Nephron progenitor cell (in vitro differentiated cells): ENCODE results near the gene MORC2.

Experiments
- DNase-seq: peaks from one replicate; pipeline ENCODE4 v3.0.0; 2021
- H3K27ac Mint-ChIP-seq: 2 replicates; pipeline ENCODE4 v1.8.0; 2021; ENCODE audit warnings: mild to moderate bottlenecking, moderate library complexity, mixed read lengths
- H3K27me3 Mint-ChIP-seq: 2 replicates; pipeline ENCODE4 v1.8.0; 2021; ENCODE audit warnings: mild to moderate bottlenecking, low read depth, mixed read lengths; ENCODE audit not compliant: poor library complexity
- H3K36me3 Mint-ChIP-seq: 2 replicates; pipeline ENCODE4 v1.8.0; 2021; ENCODE audit warnings: low read depth, mixed read lengths
- H3K4me1 Mint-ChIP-seq: 2 replicates; pipeline ENCODE4 v1.8.0; 2021; ENCODE audit warnings: mixed read lengths
- H3K4me3 Mint-ChIP-seq: 2 replicates; pipeline ENCODE4 v1.8.0; 2021; ENCODE audit warnings: mild to moderate bottlenecking, moderate library complexity, mixed read lengths
- H3K9me3 Mint-ChIP-seq: 2 replicates; pipeline ENCODE4 v1.8.0; 2021; ENCODE audit warnings: mild to moderate bottlenecking, moderate library complexity, mixed read lengths
- CTCF ChIP-seq: fragments of 200-600 bp; sonication (generic); IDR thresholded peaks from 2 replicates; pipeline ENCODE4 v1.5.0; 2021; ENCODE audit warnings: antibody characterized with exemption

MORC2 gene

DNA sequence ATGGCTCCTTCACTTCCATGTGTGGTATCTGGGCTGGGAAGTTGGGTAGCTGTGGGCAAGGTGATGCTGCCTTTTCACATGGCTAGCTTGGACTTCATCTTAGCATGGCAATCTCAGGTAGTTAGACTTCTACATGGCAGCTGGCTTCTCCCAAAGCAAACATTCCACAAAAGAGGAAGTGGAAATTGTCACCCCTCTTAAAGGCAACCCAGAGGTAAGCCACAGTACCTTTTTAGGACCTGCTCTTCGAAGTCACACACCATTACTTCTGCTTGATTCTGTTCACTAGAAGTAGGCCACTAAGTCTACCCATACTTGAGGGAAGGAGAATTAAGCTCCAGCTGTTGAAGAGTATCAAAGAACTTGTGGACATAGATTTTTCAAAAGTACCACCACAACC lies 26.4 kb upstream of the MORC2 start:
- peaks cover 21% of the 10 kb centered on the region for H3K27me3 Mint-ChIP-seq
- H3K27ac Mint-ChIP-seq = no peak overlapping the region
- peaks cover 32% of the 10 kb centered on the region for H3K36me3 Mint-ChIP-seq
- H3K4me1 Mint-ChIP-seq = no peaks in the 10 kb centered on the region
- no peak for TF ChIP-seq CTCF
- no peak for DNase-seq
- peaks cover 62% of the 10 kb centered on the region for H3K9me3 Mint-ChIP-seq
- no peak overlapping the region for H3K4me3 Mint-ChIP-seq

GRCh38 chr22:30992565-30992964 lies 24.0 kb upstream of the MORC2 start:
- Mint-ChIP-seq H3K27ac (no peak overlapping the region), H3K27me3 (peaks cover 25% of the 10 kb centered on the region), H3K9me3 (peaks cover 75% of the 10 kb centered on the region), H3K36me3 (peaks cover 50% of the 10 kb centered on the region), H3K4me1 (no peaks in the 10 kb centered on the region), H3K4me3 (no peak overlapping the region)
- no peak for DNase-seq
- TF ChIP-seq CTCF = no peak

DNA sequence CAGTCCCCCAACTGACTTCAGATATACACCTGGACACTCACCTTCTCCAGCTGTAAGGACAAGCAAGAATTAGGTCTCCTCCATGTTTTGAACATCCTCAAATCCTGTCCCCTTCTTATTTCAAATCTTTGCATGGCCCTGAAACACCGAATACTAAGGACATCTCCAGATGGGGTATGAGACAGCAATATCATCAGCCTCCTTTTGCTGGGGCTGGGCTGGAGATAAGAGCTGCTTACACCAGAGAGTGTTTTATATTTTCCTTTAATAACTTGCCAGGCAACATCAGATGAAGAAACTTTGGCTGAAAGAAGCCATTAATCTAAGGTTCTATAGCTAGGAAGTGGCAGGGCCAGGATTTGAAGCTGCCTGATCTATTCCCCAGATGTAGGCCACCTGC lies 22.1 kb upstream of the MORC2 start:
- no peak for DNase-seq
- H3K4me3 Mint-ChIP-seq = no peak overlapping the region
- H3K36me3 Mint-ChIP-seq = peaks cover 62% of the 10 kb centered on the region
- H3K27ac Mint-ChIP-seq = no peak overlapping the region
- TF ChIP-seq CTCF = no peak
- H3K27me3 Mint-ChIP-seq = peaks cover 20% of the 10 kb centered on the region
- peaks cover 88% of the 10 kb centered on the region for H3K9me3 Mint-ChIP-seq
- H3K4me1 Mint-ChIP-seq = no peaks in the 10 kb centered on the region

DNA sequence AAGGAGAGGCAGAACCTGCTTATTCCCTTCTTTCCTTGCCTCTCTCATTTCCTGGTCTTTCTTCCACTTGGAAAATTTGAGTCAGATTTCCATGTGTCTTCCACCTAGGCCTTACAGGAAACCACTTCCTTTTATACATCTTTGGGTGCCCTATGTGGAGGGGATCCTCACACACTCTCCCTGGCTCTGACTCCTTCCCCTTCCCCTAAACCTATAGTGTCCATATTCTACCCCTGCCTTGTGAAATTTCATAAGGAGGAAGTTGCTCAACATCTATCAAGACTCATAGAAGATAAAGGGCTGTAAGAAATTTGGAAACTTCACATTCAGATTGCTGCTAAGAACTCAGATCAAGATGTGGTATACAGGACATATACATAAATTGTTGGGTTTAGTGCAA lies 20.9 kb upstream of the MORC2 start:
- Mint-ChIP-seq H3K4me3 (no peak overlapping the region), H3K9me3 (peaks cover 84% of the 10 kb centered on the region), H3K36me3 (peaks cover 59% of the 10 kb centered on the region), H3K27me3 (peaks cover 15% of the 10 kb centered on the region), H3K27ac (no peak overlapping the region), H3K4me1 (no peaks in the 10 kb centered on the region)
- no peak for DNase-seq
- no peak for TF ChIP-seq CTCF

DNA sequence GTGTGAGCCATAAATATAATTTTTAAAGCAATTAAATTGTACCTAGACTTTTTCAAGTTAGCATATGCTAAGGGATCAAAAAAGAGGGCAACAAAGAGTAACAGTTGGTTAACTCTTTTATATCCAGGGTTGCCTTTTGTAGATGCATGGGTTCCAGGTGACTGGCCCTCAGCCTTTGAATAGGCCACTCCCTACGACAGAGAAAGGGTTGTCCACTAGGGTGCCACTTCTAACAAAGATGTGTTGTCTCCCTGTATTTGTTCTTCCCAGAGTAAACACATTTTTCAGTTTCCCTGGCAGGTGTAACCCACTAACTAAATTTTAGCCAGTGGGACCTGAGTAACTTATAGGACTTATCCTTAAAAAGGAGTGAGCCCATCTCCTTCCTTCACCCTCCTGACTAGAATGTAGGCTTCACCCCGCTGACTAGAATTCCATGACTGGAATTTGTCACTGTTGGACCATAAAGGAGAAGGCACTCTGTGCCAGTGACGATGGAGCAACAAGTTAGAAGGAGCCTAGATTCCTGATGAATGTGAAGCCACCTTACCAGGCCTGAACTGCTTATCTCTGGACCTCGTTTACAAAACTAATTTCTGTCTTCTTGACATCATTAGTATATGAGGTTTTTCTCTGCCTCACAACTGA lies 17.1 kb upstream of the MORC2 start:
- H3K27ac Mint-ChIP-seq = no peak overlapping the region
- H3K27me3 Mint-ChIP-seq = peaks cover 5% of the 10 kb centered on the region
- no peak overlapping the region for H3K4me3 Mint-ChIP-seq
- peaks cover 91% of the 10 kb centered on the region for H3K9me3 Mint-ChIP-seq
- H3K4me1 Mint-ChIP-seq = no peaks in the 10 kb centered on the region
- peaks cover 77% of the 10 kb centered on the region for H3K36me3 Mint-ChIP-seq
- no peak for DNase-seq
- TF ChIP-seq CTCF = no peak

GRCh38 chr22:30984317-30984716 lies 15.7 kb upstream of the MORC2 start:
- H3K9me3 Mint-ChIP-seq = peaks cover 91% of the 10 kb centered on the region
- no peak overlapping the region for H3K27ac Mint-ChIP-seq
- H3K27me3 Mint-ChIP-seq = peaks cover 6% of the 10 kb centered on the region
- DNase-seq = no peak
- H3K36me3 Mint-ChIP-seq = peaks cover 79% of the 10 kb centered on the region
- H3K4me1 Mint-ChIP-seq = no peaks in the 10 kb centered on the region
- no peak for TF ChIP-seq CTCF
- no peak overlapping the region for H3K4me3 Mint-ChIP-seq
